NCI-H524 treated with DMSO at 0.1 percent for 48 hours (cell line): Measurements from ENCODE around the gene SIM1.

Source experiments
- DNase-seq: peaks from one replicate; lab custom pipeline; 2025; lab: John Stamatoyannopoulos, UW

The SIM1 gene

DNA sequence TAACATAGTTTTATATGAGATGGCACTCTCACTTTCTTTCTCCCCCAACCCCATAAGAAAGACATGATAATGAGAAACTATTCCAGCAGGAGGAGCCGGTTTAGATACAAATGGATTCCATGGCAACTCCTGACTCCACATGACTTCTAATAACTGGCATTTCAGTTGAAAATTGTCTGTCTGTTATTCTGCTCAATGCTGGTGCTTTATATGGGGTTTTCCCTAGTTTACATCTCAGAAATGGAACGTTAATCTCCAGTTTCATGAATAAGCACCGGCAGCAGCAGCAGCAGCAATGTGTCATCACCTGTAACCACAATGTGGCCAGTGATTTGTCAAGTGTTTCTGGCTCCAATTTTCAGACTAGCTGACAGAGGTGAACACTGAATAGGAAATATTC, 8.0 kb upstream of the SIM1 start:
- DNase-seq = no peak

GRCh38 chr6:100470422-100471120, 5.8 kb upstream of the SIM1 start:
- no peak for DNase-seq

GRCh38 chr6:100469101-100469859, 4.6 kb upstream of the SIM1 start:
- no peak for DNase-seq

DNA sequence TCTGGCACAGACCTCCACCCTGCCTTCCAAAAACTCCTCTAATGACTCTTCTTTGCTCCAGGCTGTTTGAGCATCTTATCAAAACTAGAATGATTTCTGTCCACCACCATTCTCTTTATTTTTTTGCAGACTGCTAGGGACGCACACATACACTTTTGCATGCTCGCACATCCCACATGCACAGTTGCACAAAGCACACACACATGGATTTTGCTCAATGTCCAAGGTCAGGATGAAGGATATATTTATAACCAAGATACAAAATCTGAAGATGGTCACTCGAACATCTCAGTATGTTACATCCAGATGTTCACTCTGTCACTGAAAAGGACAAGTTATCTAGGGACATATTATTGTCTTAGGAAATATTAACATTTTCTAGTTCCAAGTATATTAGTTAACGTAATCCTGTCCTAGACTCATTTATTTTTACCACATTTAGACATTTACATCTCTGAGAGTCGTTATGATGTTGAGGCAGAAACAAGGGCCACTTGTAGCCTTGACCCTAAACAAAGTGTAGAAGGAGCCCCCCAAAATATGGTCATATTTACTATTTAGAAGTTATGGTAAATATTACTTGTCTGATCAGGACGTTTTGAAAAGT, 3.4 kb upstream of the SIM1 start:
- DNase-seq = no peak

DNA sequence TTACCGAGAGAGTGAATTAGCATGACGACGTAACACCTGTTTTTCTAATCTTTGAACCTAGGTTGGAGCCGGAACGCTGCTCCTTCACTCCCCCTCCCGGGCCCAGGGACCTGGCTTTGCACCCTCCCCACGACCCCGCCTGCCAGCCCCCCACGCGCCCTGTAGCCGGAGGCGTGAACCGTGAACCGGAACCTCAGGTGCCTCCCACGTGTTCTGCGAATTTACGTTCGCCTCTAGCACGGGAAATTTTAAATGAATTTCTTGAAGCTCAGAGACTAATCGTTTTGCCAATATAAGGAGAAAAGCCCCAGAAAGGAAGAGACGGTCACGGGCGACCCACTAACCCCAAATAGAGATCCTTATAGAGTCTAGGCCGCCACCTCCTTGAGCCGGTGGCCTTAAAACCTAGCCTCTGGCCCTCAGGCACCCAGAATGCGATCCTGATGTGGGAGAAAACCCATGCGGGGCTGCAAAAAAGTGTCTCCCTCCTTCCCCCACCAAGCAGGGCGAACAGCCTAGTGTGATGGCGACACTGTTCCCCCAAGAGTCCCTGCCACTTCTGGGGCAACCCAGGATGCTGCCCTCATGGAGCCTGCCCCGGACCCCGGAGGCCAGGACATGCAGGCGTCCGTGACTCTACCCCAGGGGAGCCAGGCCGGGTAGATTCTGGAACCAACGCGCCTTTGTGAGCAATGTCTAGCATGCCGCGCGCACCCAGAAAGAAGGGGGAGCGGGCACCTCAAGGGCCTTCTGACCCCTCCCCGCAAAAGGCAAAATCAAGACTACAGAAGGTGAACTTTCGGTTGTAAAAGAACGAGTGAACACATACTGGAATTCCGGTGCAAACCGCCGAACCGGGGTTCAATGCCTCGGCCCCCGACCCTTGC, 2.7 kb upstream of the SIM1 start:
- DNase-seq = no peak

GRCh38 chr6:100466410-100467128, 1.8 kb upstream of the SIM1 start:
- no peak for DNase-seq

- peak; percentile 23 for DNase-seq
These were observed 1.1 kb upstream of the SIM1 start for GRCh38 chr6:100465701-100466409.

GRCh38 chr6:100464162-100464851, 414 bp downstream of the SIM1 start:
- no peak for DNase-seq

DNA sequence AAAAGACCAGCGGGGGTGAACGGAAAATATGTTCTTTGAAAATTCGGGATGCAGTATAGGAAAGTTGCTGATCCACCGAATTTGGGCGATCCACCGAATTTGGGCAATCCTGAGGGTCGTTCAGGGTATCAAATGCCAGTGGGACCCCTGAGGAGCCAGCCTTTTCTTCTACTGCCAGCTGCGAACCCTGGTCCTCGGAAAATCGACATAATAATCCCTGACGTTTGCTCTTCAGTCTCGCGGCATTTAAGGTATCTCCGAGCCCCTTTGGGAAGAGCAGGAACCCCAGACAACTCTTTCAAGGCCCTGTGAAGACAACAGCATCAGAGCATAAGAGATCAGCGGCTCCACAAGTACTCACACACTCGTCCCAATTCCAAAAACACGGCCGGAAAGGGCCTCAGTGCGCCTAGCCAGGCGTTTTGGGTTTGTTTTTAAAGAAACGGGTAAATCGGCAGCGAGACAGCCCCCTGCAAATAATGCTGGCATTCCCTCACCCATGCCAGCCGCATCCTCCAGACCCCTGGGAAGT, 1.0 kb downstream of the SIM1 start:
- DNase-seq = no peak

DNA sequence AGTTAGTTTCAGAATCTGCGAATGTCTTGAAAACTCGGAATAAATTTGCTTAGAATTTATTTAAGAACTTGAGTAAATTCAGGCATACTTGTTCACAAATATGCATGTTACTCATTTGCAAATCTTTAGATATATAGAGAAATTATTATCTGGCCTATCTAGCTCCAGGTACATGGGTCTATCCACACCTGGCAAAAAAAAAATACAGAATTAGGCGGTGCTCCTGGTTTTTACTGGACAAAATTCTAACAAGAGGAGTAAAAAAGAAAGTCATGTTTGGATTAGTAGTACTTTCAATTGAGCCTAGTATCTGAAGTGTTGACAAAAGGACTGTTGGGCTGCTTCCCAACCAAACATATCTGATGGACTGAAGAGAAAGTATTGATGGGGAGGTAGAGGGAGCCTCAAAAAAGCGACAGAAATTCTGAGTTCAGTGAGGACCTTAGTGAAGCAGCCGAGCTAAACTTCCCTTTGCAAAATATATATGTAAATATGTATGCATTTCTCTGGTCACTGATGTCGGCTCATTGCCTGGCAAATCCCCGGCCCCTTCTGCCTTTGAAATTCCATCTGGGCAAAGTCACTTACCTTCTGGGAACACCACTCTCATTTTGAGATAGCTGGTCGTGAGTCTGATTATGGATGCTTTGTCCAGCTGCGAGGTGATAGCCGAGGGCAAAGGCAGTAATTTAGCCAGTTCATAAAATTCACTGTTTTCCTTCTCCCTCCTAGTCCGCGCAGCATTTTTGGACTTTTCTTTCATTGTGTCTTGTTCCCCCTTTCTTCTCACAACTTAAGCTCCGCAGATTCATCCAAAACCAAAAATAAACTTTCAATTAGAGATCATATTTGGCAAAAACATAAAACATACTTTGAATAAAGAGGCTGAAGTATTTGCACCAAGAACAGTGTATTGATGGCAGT, 1.8 kb downstream of the SIM1 start:
- DNase-seq = no peak

DNA sequence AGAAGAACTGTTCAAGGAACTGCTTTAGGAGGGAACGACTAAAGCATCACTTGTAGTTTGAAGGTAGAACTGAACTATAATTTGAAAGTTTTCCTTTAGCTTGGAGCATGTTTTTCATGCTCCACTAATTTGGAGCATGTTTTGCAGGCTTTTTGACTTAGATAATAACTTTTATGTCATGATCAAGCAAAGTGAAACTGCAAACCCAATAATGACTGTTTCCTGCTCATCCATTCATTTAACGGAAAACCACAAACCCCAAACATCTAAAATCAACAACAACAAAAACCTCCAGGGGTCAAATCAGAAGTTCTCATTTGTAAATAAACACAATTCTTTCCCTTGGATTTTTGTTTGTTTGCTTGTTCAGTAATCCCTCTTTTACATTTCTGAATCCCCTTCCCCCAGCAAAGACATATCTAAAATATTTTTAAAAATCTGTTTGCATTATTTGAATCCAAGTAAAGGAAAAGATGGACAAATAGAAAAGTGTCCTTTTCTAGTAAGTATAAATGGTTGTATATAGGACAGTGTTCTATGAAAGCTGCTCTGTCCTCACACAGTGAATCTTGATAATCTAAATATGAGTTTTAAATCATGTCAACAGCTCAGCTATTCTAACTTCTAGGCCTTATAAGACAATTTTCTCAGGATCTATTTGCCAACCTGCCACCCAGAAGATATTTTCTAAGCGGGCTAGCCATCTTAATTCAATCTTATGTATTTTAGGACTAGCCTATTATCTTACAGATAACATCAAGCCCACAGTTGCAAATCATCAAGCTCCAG, 2.6 kb downstream of the SIM1 start:
- no peak for DNase-seq

DNA sequence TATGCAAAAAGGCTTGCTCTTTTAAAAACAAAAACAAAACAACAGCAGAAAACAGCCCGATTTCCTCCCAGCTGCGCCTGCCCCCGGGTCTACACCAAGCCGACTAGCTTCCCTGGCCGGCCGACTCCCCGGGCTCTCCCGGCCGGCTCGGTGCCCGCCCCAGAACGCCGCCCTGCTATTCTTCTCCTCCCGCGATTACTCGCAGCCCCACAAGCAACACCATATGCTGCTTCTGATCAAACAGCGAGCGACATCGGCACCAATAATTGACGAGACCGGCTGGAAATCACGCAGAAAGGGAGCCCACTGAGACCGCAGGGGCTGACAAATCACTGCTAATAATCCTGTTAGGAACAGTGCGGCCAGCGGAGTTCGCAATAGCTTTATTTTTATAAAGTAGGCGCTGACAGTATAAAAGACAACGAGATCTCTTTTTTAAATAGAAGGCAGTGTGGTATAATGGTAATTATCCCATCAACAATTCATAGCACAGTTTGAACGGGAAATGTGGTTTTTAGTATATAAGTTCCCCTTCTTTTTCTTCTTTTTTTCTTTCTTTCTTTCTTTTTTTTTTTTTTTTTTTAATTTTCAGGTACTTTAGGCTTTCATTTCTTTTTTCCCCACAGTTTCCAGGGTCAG, 3.3 kb downstream of the SIM1 start:
- DNase-seq = peak; percentile 22

- DNase-seq = peak; percentile 14
These were observed 4.0 kb downstream of the SIM1 start for GRCh38 chr6:100460650-100461204.

DNA sequence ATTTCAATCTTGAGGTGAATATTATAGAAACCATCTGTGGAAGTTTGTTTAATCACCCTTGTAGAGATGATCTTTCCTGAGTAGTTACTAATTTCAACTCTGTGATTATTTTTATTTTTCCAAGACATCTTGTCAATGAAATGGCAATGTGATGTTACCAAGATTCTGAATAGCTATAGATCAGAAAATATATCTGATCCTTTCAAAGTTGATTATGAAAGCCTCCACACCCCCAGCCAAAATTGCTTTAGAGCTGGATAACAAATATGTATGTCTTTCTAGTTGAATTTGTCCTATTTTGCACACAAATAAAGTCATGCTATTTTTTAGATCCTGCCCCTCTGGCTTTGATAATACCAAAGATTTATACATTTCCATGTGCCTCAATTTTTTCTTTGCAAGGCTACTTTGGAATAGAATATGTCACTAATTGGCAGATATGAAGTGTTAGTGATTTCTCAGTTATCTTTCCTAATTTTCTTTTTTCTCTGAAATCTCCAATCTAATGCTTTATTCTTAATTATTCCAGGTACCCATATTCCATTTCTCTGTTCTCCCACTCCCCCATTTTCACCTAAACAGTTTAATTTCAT, 5.0 kb downstream of the SIM1 start:
- no peak for DNase-seq

- no peak for DNase-seq
These were observed 5.7 kb downstream of the SIM1 start for GRCh38 chr6:100458841-100459591.

DNA sequence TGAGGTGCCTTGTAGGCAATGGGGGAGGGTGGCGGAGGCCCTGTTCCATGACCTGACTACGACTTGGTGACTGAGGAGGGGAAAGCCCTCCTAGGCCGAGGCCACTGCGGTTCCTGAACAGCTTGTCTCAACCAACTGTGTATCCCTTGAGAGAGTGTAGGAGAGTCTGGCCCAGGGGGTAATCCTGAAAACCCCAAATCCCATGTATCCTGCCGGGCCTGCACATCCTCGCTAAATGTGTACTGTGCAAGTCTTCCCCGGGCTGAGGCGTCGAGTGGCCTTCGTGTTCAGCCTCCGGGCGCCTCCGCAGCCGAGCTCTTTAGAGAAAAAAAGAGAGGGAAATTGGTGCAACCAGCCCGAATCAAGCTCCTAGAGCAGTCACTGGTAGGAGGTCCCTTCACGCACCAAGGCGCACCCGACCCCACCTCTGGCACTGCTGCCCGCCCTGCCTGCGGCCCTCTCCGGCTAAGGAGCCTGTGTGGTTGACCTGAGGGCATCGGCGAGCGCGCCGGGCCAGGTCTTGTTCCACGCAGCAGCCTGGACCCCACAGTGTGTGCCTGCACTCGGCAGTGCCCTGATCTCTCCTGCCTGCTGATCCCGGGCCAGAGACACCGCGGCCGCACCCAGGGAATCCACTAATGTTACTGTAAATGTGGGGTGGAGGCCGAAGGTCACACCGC, 7.3 kb downstream of the SIM1 start:
- no peak for DNase-seq
